ENCODE results near the gene SLC25A34.

Gene SLC25A34

GRCh38 chr1:15727424-15727823 lies 8.6 kb upstream of the SLC25A34 start:
- no peak for DNase-seq (ENCODE audit: low spot score)
- no peak for TF ChIP-seq CTCF (IDR thresholded peaks at IDR 0.05)
- no peak overlapping the region for H3K4me3 ChIP-seq
- H3K27ac ChIP-seq = no peak overlapping the region

DNA sequence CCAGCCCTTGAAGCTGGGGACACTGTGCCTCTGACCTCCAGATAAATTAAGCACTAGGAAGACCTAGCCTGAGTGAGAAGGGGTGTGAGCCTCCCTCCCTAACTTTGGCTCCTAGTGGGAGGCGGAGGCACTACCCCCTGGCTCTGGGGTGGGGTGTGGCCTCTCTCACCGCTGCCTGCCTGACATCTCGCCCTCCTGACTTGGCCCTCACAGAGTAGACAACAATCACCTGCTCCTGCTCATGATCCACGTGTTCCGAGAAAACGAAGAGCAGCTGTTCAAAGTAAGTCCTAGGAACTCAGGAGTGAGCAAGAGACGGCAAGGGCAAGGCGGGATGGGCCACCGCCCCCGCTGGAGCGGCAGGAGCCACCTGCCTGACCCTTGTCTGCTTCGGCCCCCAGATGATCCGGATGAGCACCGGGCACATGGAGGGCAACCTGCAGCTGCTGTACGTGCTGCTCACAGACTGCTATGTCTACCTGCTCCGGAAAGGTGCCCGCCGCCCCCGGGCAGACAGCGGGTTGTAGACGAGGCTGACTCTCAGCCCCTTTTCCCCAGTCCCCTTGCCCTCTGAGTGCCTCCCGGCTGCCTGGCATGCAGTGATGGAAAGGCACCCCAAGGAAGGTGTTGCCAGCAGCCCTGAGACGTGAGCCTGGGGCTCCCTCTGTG lies 8.1 kb upstream of the SLC25A34 start:
- TF ChIP-seq CTCF (IDR thresholded peaks at IDR 0.05) = no peak
- no peak overlapping the region for H3K4me3 ChIP-seq
- no peak for DNase-seq (ENCODE audit: low spot score)
- peak overlapping the region in 1 of 2 donors; percentile 4 for H3K27ac ChIP-seq

DNA sequence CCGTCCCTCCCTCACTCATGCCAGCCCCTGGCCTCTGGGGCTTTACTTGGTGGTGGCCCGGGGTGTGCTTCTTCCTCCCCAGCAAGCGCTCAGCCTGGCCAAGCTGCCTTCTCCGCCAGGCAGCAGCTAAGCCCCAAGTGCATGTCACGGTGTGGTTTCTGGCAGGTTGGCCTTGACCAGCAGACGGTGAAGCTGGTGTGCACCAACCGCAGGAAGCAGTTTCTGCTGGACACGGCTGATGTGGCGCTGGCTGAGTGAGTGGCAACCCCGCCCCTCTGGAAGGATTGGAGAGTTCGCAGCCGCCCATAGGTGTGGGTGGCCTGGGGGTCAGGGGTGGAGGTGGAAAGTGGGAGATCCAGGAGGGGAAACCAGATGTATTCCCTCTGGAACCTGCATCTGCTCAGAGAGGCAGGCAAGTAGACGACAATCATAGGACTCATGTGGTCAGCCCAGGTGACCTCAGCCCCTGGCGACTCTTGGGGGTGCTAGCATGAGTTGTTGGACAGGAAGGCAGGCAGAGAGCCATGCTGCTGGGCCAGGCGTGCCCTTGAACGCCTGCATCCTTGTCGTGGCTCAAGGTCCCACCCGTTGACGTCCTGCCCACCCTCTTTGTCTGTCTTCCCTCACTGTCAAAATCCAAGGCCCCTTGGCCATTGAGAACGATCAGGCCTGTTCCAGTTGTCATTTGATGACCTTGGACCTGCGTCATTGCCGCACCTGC lies 7.0 kb upstream of the SLC25A34 start:
- H3K4me3 ChIP-seq = no peak overlapping the region
- H3K27ac ChIP-seq = no peak overlapping the region
- TF ChIP-seq CTCF (IDR thresholded peaks at IDR 0.05) = no peak
- DNase-seq (ENCODE audit: low spot score) = no peak

DNA sequence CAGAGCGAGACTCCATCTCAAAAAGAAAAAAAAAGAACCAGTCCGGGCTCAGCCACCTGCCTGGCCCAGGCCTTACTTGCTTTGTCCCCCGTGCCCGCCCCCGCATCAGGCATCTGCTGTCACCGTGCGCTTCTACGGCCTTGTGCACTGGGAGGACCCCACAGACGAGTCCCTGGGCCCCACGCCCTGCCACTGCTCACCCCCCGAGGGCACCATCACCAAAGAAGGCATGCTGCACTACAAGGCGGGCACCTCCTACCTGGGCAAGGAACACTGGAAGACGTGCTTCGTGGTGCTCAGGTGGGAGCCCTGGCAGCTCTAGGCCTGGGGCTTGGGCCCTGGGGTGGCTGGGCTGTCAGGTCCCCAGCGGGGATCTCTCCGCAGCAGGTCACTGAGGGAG lies 5.6 kb upstream of the SLC25A34 start:
- no peak for DNase-seq (ENCODE audit: low spot score)
- Histone ChIP-seq H3K27ac (no peak overlapping the region), H3K4me3 (no peak overlapping the region)
- no peak for TF ChIP-seq CTCF (IDR thresholded peaks at IDR 0.05)

DNA sequence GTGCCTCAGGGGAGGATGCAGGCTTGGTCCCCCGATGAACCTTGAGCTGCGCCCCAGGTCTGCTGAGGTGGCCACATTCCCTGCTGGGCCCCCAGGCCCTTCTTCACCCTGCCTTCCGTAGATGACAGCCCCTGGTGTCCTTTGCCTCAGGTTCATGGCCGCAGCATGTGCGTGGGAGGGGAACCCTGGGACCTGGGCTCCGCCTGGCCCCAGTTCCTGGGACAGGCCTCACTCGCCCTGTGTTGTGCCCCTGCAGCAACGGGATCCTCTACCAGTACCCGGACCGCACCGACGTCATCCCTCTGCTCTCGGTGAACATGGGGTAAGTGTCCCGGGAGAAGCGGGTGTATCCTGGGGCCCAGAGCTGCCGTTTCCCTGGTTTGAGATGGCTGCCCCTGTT lies 5.1 kb upstream of the SLC25A34 start:
- no peak for TF ChIP-seq CTCF (IDR thresholded peaks at IDR 0.05)
- H3K4me3 ChIP-seq = no peak overlapping the region
- no peak overlapping the region for H3K27ac ChIP-seq
- no peak for DNase-seq (ENCODE audit: low spot score)

GRCh38 chr1:15731735-15732685 lies 4.0 kb upstream of the SLC25A34 start:
- no peak for DNase-seq (ENCODE audit: low spot score)
- no peak for TF ChIP-seq CTCF (IDR thresholded peaks at IDR 0.05)
- Histone ChIP-seq H3K27ac (no peak overlapping the region), H3K4me3 (no peak overlapping the region)

Data from coronary artery (tissue), 2 donors.